Common myeloid progenitor, CD34-positive (primary cell): ENCODE data around the gene ANO4.

Experiments
- CTCF ChIA-PET: fragments of 350-600 bp; sonication (Branson Sonifier 250); formaldehyde crosslinking; loops from one replicate; lab custom pipeline; 2021; ENCODE audit warnings: antibody characterized with exemption; lab: Charles Lee
- POLR2A ChIA-PET: fragments of 350-600 bp; sonication (Branson Sonifier 250); formaldehyde crosslinking; loops from one replicate; lab custom pipeline; 2021; ENCODE audit warnings: antibody characterized with exemption; lab: Charles Lee
- DNase-seq, 3 donors: peaks; one replicate each; pipeline versions ENCODE4 v3.0.0 to v3.0.0-alpha.2; 2013
- H3K27ac ChIP-seq, 2 experiments: 1 replicate in 1 of 2; 2 replicates in 1 of 2; pipeline ENCODE4 v1.7.0; 2013; ENCODE audit warnings: inconsistent platforms in 2 of 2, low read length in 2 of 2, mild to moderate bottlenecking in 2 of 2, low read depth in 1 of 2, moderate library complexity in 1 of 2; ENCODE audit not compliant: severe bottlenecking in 2 of 2, insufficient read depth in 1 of 2, poor library complexity in 1 of 2
- H3K27me3 ChIP-seq, 5 experiments: replicated peaks in 2 of 5; 1 replicate in 3 of 5; 2 replicates in 2 of 5; pipeline versions ENCODE4 v1.6.1 to v1.7.0; 2013; ENCODE audit warnings: low read length in 4 of 5, mild to moderate bottlenecking in 2 of 5, moderate library complexity in 2 of 5, inconsistent platforms in 1 of 5; ENCODE audit not compliant: insufficient read depth in 5 of 5, control insufficient read depth in 4 of 5
- H3K36me3 ChIP-seq, 4 experiments: 1 replicate in 2 of 4; 2 replicates in 2 of 4; pipeline versions ENCODE4 v1.6.1 to v1.7.0; 2013; ENCODE audit warnings: low read length in 3 of 4, control low read depth in 1 of 4, mild to moderate bottlenecking in 1 of 4; ENCODE audit not compliant: control insufficient read depth in 4 of 4, insufficient read depth in 4 of 4
- H3K4me1 ChIP-seq, 4 experiments: 1 replicate in 3 of 4; 2 replicates in 1 of 4; pipeline versions ENCODE4 v1.6.1 to v1.7.1; 2013; ENCODE audit warnings: low read length in 3 of 4, mild to moderate bottlenecking in 3 of 4, control low read depth in 1 of 4, inconsistent platforms in 1 of 4, moderate library complexity in 1 of 4; ENCODE audit not compliant: control insufficient read depth in 4 of 4, insufficient read depth in 4 of 4; ENCODE audit errors: control extremely low read depth in 1 of 4
- H3K4me3 ChIP-seq, 7 experiments: 1 replicate in 4 of 7; 2 replicates in 3 of 7; pipeline versions ENCODE4 v1.5.1 to v1.7.0; 2013; ENCODE audit warnings: mild to moderate bottlenecking in 7 of 7, low read length in 6 of 7, moderate library complexity in 6 of 7, inconsistent platforms in 2 of 7, low read depth in 2 of 7, control low read depth in 1 of 7; ENCODE audit not compliant: insufficient read depth in 4 of 7, control insufficient read depth in 1 of 7; ENCODE audit errors: extremely low read depth in 1 of 7
- H3K9me3 ChIP-seq, 5 experiments: 1 replicate in 4 of 5; 2 replicates in 1 of 5; pipeline versions ENCODE4 v1.6.1 to v1.7.1; 2013; ENCODE audit warnings: low read length in 4 of 5, mild to moderate bottlenecking in 2 of 5, inconsistent platforms in 1 of 5, low read depth in 1 of 5, moderate library complexity in 1 of 5; ENCODE audit not compliant: control insufficient read depth in 4 of 5, insufficient read depth in 2 of 5; ENCODE audit errors: control extremely low read depth in 1 of 5
- WGBS: methylation state at CpG from one replicate; pipeline ENCODE4 v1.1.5; 2013; ENCODE audit not compliant: insufficient coverage; 5-methylcytosine and 5-hydroxymethylcytosine counted together

ANO4 gene

GRCh38 chr12:100935929-100936328 lies 141.4 kb downstream of the ANO4 start:
- Histone ChIP-seq H3K4me3 (no peak overlapping the region), H3K36me3 (no peaks in the 10 kb centered on the region), H3K9me3 (no peaks in the 10 kb centered on the region), H3K4me1 (no peaks in the 10 kb centered on the region), H3K27ac (no peak overlapping the region), H3K27me3 (no peaks in the 10 kb centered on the region)
- no peak for DNase-seq
- ChIA-PET CTCF (interaction anchor here (0.7 kb wide), 1 partner anchor 15 kb away, joined by 3 read pairs; no protein-coding TSS in a partner anchor), POLR2A (no interaction called here)
- 86% methylated on average over 1 of the region's 1 CpG for WGBS

GRCh38 chr12:100936661-100937060 lies 142.1 kb downstream of the ANO4 start:
- H3K9me3 ChIP-seq: no peaks in the 10 kb centered on the region
- CTCF ChIA-PET: no interaction called here

GRCh38 chr12:100940503-100940902 lies 145.9 kb downstream of the ANO4 start:
- POLR2A ChIA-PET: no interaction called here
- no peaks in the 10 kb centered on the region for H3K36me3 ChIP-seq
- no peak for DNase-seq
- no peak overlapping the region for H3K27ac ChIP-seq
- WGBS: 100% methylated on average over 1 of the region's 2 CpGs
- no peak overlapping the region for H3K4me3 ChIP-seq
- CTCF ChIA-PET: no interaction called here
- no peaks in the 10 kb centered on the region for H3K9me3 ChIP-seq
- H3K27me3 ChIP-seq: no peaks in the 10 kb centered on the region
- no peaks in the 10 kb centered on the region for H3K4me1 ChIP-seq

More at GRCh38 chr12:100936661-100937060, 142.1 kb downstream of the ANO4 start:
- Histone ChIP-seq H3K27ac (no peak overlapping the region), H3K36me3 (no peaks in the 10 kb centered on the region), H3K4me1 (no peaks in the 10 kb centered on the region), H3K4me3 (no peak overlapping the region), H3K27me3 (no peaks in the 10 kb centered on the region)
- POLR2A ChIA-PET: no interaction called here
- DNase-seq: no peak
- WGBS: 80% methylated on average over 5 of the region's 5 CpGs

GRCh38 chr12:100942984-100943749 lies 148.6 kb downstream of the ANO4 start:
- Histone ChIP-seq H3K4me3 (no peak overlapping the region), H3K9me3 (no peaks in the 10 kb centered on the region), H3K27me3 (peaks cover 0 to 2% (median 0%) of the 10 kb centered on the region in 5 experiments), H3K4me1 (no peaks in the 10 kb centered on the region), H3K27ac (no peak overlapping the region), H3K36me3 (no peaks in the 10 kb centered on the region)
- ChIA-PET POLR2A (no interaction called here), CTCF (no interaction called here)
- no peak for DNase-seq
- 90% methylated on average over 2 of the region's 5 CpGs for WGBS

GRCh38 chr12:100951756-100952155 lies 157.2 kb downstream of the ANO4 start:
- ChIA-PET POLR2A (no interaction called here), CTCF (interaction anchor here (1.0 kb wide), 1 partner anchor 16 kb away, joined by 3 read pairs; no protein-coding TSS in a partner anchor)
- no peaks in the 10 kb centered on the region for H3K36me3 ChIP-seq
- no CpG with 5 or more reads among the region's 1 CpG for WGBS
- no peaks in the 10 kb centered on the region for H3K9me3 ChIP-seq
- H3K4me1 ChIP-seq: peaks cover 0 to 7% (median 0%) of the 10 kb centered on the region in 4 experiments
- peaks cover 0 to 4% (median 2%) of the 10 kb centered on the region in 5 experiments for H3K27me3 ChIP-seq
- H3K4me3 ChIP-seq: no peak overlapping the region
- DNase-seq: peak in 1 of 3 donors; percentile 5
- H3K27ac ChIP-seq: no peak overlapping the region

GRCh38 chr12:100953217-100953616 lies 158.6 kb downstream of the ANO4 start:
- no peaks in the 10 kb centered on the region for H3K9me3 ChIP-seq
- H3K27me3 ChIP-seq: peaks cover 0 to 4% (median 0%) of the 10 kb centered on the region in 5 experiments
- H3K4me1 ChIP-seq: peaks cover 0 to 12% (median 0%) of the 10 kb centered on the region in 4 experiments
- no peak overlapping the region for H3K27ac ChIP-seq
- no peaks in the 10 kb centered on the region for H3K36me3 ChIP-seq
- no peak overlapping the region for H3K4me3 ChIP-seq
- DNase-seq: peak in 1 of 3 donors; percentile 19
- ChIA-PET POLR2A (no interaction called here), CTCF (interaction anchor here (0.8 to 1.7 kb wide), 2 partner anchors 25 to 34 kb away, joined by 3 read pairs; no protein-coding TSS in a partner anchor)

GRCh38 chr12:100953677-100954076 lies 159.1 kb downstream of the ANO4 start:
- H3K9me3 ChIP-seq: no peaks in the 10 kb centered on the region
- no peak overlapping the region for H3K27ac ChIP-seq
- no peak overlapping the region for H3K4me3 ChIP-seq
- no peak for DNase-seq
- POLR2A ChIA-PET: no interaction called here
- H3K36me3 ChIP-seq: no peaks in the 10 kb centered on the region
- WGBS: no CpG with 5 or more reads among the region's 2 CpGs
- H3K27me3 ChIP-seq: peaks cover 0 to 4% (median 0%) of the 10 kb centered on the region in 5 experiments
- CTCF ChIA-PET: interaction anchor here (0.8 to 1.7 kb wide), 2 partner anchors 24 to 33 kb away, joined by 3 read pairs; no protein-coding TSS in a partner anchor
- H3K4me1 ChIP-seq: peaks cover 0 to 12% (median 0%) of the 10 kb centered on the region in 4 experiments
